KMS-11 (cell line): ENCODE measurements around the gene SKAP1.

Source experiments
- H2AFZ ChIP-seq: fragments of 200-600 bp; sonication (generic); 2 replicates; pipeline ENCODE4 v1.6.1; 2016; ENCODE audit warnings: antibody characterized with exemption, mixed run types, low read depth
- H3K27ac ChIP-seq: fragments of 200-600 bp; sonication (generic); 2 replicates; pipeline ENCODE4 v1.6.1; 2016; ENCODE audit warnings: mild to moderate bottlenecking, mixed run types
- H3K27me3 ChIP-seq: fragments of 200-600 bp; sonication (generic); 2 replicates; pipeline ENCODE4 v1.6.1; 2017; ENCODE audit warnings: mild to moderate bottlenecking, low read depth, mixed run types, moderate library complexity; ENCODE audit not compliant: insufficient read depth
- H3K36me3 ChIP-seq: fragments of 200-600 bp; sonication (generic); 2 replicates; pipeline ENCODE4 v1.6.1; 2017; ENCODE audit warnings: mild to moderate bottlenecking, mixed run types; ENCODE audit not compliant: insufficient read depth
- H3K4me1 ChIP-seq: fragments of 200-600 bp; sonication (generic); 2 replicates; pipeline ENCODE4 v1.6.1; 2016; ENCODE audit warnings: mild to moderate bottlenecking, low read depth, mixed run types; ENCODE audit not compliant: poor library complexity, severe bottlenecking
- H3K4me2 ChIP-seq: fragments of 200-600 bp; sonication (generic); 2 replicates; pipeline ENCODE4 v1.7.0; 2016; ENCODE audit warnings: mild to moderate bottlenecking, mixed run types
- H3K4me3 ChIP-seq: fragments of 200-600 bp; sonication (generic); IDR thresholded peaks from 2 replicates; pipeline ENCODE4 v1.6.1; 2017; ENCODE audit warnings: low read depth, low read length, mixed read lengths; ENCODE audit not compliant: insufficient read depth
- H3K79me2 ChIP-seq: fragments of 200-600 bp; sonication (generic); 2 replicates; pipeline ENCODE4 v1.6.1; 2016; ENCODE audit warnings: low read depth, mixed run types; ENCODE audit not compliant: insufficient read depth
- H3K9ac ChIP-seq: fragments of 200-600 bp; sonication (generic); 2 replicates; pipeline ENCODE4 v1.6.1; 2016; ENCODE audit warnings: mild to moderate bottlenecking, mixed run types
- H4K20me1 ChIP-seq: fragments of 200-600 bp; sonication (generic); 2 replicates; pipeline ENCODE4 v1.6.1; 2016; ENCODE audit warnings: mild to moderate bottlenecking, mixed run types; ENCODE audit not compliant: insufficient read depth
- TF ChIP-seq, protein P1 (sequence below): fragments of 200-600 bp; sonication (generic); conservative IDR thresholded peaks from 2 replicates; pipeline ENCODE4 v1.6.1; 2017; ENCODE audit warnings: low read depth, mild to moderate bottlenecking, antibody characterized with exemption, low read length, moderate library complexity, mixed read lengths

The SKAP1 gene

DNA sequence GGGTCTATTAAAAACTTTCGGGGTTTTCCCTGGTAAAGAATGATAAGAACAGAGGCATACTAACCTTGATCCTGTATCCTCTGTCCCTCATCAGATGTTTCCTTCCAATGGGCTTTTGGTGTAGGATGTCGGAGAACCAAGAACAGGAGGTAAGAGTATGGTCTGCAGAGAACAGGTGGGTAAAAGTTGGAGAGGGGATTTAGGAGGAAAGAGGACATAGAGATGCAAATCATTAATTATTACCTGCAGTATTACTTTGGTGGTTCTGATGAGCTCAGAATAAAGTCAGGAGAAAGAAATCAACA lies 318.1 kb downstream of the SKAP1 start:
- TF ChIP-seq, protein P1, sequence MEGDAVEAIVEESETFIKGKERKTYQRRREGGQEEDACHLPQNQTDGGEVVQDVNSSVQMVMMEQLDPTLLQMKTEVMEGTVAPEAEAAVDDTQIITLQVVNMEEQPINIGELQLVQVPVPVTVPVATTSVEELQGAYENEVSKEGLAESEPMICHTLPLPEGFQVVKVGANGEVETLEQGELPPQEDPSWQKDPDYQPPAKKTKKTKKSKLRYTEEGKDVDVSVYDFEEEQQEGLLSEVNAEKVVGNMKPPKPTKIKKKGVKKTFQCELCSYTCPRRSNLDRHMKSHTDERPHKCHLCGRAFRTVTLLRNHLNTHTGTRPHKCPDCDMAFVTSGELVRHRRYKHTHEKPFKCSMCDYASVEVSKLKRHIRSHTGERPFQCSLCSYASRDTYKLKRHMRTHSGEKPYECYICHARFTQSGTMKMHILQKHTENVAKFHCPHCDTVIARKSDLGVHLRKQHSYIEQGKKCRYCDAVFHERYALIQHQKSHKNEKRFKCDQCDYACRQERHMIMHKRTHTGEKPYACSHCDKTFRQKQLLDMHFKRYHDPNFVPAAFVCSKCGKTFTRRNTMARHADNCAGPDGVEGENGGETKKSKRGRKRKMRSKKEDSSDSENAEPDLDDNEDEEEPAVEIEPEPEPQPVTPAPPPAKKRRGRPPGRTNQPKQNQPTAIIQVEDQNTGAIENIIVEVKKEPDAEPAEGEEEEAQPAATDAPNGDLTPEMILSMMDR, result no peak
- Histone ChIP-seq H3K27ac (no peak overlapping the region), H3K4me1 (peaks cover 19% of the 10 kb centered on the region), H3K9ac (no peak overlapping the region), H3K27me3 (no peaks in the 10 kb centered on the region), H4K20me1 (no peaks in the 10 kb centered on the region), H3K36me3 (no peaks in the 10 kb centered on the region), H3K4me3 (no peak overlapping the region), H3K4me2 (no peak overlapping the region), H3K79me2 (peaks cover 42% of the 10 kb centered on the region), H2AFZ (no peak overlapping the region)

DNA sequence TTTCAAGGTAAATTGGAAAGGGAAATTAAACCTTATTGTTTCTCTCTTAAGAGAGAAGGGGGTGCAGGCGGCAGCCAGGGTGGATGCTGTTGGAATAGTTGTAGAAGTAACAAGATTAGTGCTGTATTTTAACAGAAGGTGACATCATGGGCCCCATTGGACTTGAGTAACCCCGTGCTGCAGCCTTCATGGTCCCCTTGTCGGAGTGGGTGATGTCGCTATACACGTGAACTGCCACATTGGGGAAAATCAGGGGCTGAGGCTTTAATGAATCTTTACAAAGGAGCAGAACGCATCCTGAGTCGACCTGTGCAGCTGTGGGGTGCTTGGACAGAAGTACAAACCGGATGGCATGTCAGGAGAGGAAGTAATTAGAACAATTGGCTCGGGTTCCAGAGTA lies 319.3 kb downstream of the SKAP1 start:
- Histone ChIP-seq H3K4me2 (no peak overlapping the region), H3K36me3 (no peaks in the 10 kb centered on the region), H3K27me3 (no peaks in the 10 kb centered on the region), H3K79me2 (peaks cover 42% of the 10 kb centered on the region), H2AFZ (no peak overlapping the region), H4K20me1 (no peaks in the 10 kb centered on the region), H3K9ac (no peak overlapping the region), H3K27ac (no peak overlapping the region), H3K4me1 (peaks cover 17% of the 10 kb centered on the region), H3K4me3 (no peak overlapping the region)
- TF ChIP-seq, protein P1, result no peak

DNA sequence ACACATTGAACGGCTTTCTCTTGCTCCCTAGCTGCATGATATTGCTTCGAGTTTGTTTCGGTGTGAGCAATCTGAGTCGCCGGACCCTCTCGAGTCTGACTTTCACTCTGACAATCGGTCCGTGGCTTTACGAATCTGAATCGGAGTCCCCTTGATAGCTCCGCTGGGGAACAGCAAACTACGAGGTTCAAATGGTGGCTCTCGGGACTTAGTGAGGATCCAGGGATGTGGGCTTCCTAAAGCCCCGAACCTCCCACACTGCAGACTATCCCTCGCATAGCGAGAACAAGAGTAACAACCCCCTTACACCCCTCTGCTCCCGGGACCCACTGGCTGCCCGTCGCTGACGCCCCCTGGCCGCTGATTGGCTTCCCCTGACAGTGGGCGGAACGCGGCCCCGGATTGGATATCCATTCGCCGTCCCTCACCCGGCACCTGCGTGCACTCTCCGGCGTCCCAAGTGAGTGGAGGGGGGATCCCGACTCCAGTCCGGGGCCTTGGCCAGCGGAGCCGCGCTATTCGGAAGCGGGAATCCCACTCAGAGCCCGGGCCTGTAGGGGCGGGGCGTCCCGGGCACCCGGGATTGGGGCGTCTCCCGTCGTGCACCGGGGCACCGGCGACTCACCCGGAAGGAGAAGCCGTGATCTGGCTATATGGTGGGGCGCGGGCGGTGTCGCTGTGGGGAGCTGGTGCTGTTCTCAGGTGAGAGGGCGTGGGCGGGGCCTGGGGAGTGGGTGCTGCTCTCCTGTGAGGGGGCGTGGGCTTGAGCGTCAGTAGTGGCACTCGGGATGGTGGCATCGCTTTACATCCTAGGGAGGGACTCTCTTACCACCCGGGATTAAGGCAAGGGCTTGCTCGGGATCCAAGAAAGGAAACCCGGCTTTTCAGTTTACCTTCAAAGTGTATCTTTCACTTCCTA lies 322.6 kb downstream of the SKAP1 start, which contains the start of gene SNX11:
SNX11 (plus strand) TSS at position 630 of the 919 bp plus-strand sequence. CDS start 4,278 bp downstream, outside the sequence.
- Histone ChIP-seq H3K4me1 (peaks cover 20% of the 10 kb centered on the region), H4K20me1 (no peaks in the 10 kb centered on the region), H3K4me2 (peak within 1 kb of the TSS; percentile 91), H3K4me3 (no peak within 1 kb of the TSS), H3K36me3 (no peaks in the 10 kb centered on the region), H2AFZ (peak within 1 kb of the TSS; percentile 96), H3K27me3 (no peaks in the 10 kb centered on the region), H3K27ac (peak within 1 kb of the TSS; percentile 64), H3K79me2 (peaks cover 42% of the 10 kb centered on the region), H3K9ac (peak within 1 kb of the TSS; percentile 65; the same call in 1 of the 2 replicates)
- TF ChIP-seq, protein P1, result peak; percentile 41

DNA sequence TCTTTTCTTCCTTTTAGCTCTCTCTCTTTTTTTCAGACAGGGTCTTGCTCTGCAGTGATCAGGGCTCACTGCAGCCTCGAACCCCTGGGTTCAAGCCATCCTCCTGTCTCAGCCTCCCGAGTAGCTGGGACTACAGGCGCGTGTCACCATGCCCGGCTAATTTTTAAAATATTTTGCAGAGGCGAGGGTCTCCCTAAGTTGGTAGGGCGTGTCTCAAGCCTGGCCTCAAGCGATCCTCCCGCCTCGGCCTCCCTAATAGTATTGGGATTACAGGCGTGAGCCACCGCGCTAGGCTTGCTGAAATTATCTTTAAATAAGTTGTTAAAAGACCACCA lies 323.2 kb downstream of the SKAP1 start:
- H3K4me3 ChIP-seq, result no peak overlapping the region
- peaks cover 37% of the 10 kb centered on the region for H3K79me2 ChIP-seq
- H3K9ac ChIP-seq, result peak overlapping the region; percentile 65; the same call in 1 of the 2 replicates
- no peaks in the 10 kb centered on the region for H3K27me3 ChIP-seq
- no peaks in the 10 kb centered on the region for H4K20me1 ChIP-seq
- peaks cover 21% of the 10 kb centered on the region for H3K4me1 ChIP-seq
- TF ChIP-seq, protein P1, result no peak
- H3K27ac ChIP-seq, result peak overlapping the region; percentile 64; the same call in 1 of the 2 replicates
- no peaks in the 10 kb centered on the region for H3K36me3 ChIP-seq
- H3K4me2 ChIP-seq, result peak overlapping the region; percentile 72
- H2AFZ ChIP-seq, result peak overlapping the region; percentile 96
